DOHH2 (cell line): Measurements from ENCODE around the gene NINJ1.

Experiments used
- H3F3A ChIP-seq: fragments of 200-600 bp; sonication (generic), shearing (Covaris generic); 2 replicates; pipeline ENCODE4 v1.6.0; 2016; ENCODE audit warnings: antibody characterized with exemption, mild to moderate bottlenecking; ENCODE audit not compliant: control insufficient read depth, insufficient read depth
- H3K27ac ChIP-seq: fragments of 200-600 bp; sonication (generic); 2 replicates; pipeline ENCODE4 v1.5.1; 2014; ENCODE audit warnings: low read depth, mild to moderate bottlenecking, low read length, moderate library complexity
- H3K27me3 ChIP-seq: fragments of 200-600 bp; sonication (generic); 2 replicates; pipeline ENCODE4 v1.6.1; 2014; ENCODE audit warnings: mild to moderate bottlenecking, low read length, mixed read lengths; ENCODE audit not compliant: control insufficient read depth
- H3K36me3 ChIP-seq: fragments of 200-600 bp; sonication (generic); 2 replicates; pipeline ENCODE4 v1.6.1; 2014; ENCODE audit warnings: mild to moderate bottlenecking, low read length, moderate library complexity, mixed read lengths; ENCODE audit not compliant: control insufficient read depth
- H3K4me1 ChIP-seq: fragments of 200-600 bp; sonication (generic); 2 replicates; pipeline ENCODE4 v1.6.1; 2014; ENCODE audit warnings: mild to moderate bottlenecking, low read length, mixed read lengths; ENCODE audit not compliant: control insufficient read depth
- H3K4me2 ChIP-seq: fragments of 200-600 bp; sonication (generic); 2 replicates; pipeline ENCODE4 v1.6.0; 2014; ENCODE audit warnings: mild to moderate bottlenecking, low read length, moderate library complexity
- H3K4me3 ChIP-seq: fragments of 200-600 bp; sonication (generic); 2 replicates; pipeline ENCODE4 v1.5.1; 2014; ENCODE audit warnings: mild to moderate bottlenecking, low read length, mixed read lengths
- H3K79me2 ChIP-seq: fragments of 200-600 bp; sonication (generic); 2 replicates; pipeline ENCODE4 v1.6.1; 2014; ENCODE audit warnings: mild to moderate bottlenecking, low read length, mixed read lengths; ENCODE audit not compliant: control insufficient read depth
- H3K9me2 ChIP-seq: fragments of 200-600 bp; sonication (generic); replicated peaks from 2 replicates; pipeline ENCODE4 v1.6.1; 2014; ENCODE audit warnings: mild to moderate bottlenecking, low read length, mixed read lengths; ENCODE audit not compliant: control insufficient read depth
- H3K9me3 ChIP-seq: fragments of 200-600 bp; sonication (generic); 2 replicates; pipeline ENCODE4 v1.6.1; 2014; ENCODE audit warnings: antibody characterized with exemption, low read length, mixed read lengths; ENCODE audit not compliant: control insufficient read depth, insufficient read depth
- H4K20me1 ChIP-seq: fragments of 200-600 bp; sonication (generic); 2 replicates; pipeline ENCODE4 v1.6.0; 2014; ENCODE audit warnings: low read depth, mild to moderate bottlenecking, antibody characterized with exemption, low read length, moderate library complexity; ENCODE audit not compliant: control insufficient read depth, insufficient read depth
- CTCF ChIP-seq: fragments of 200-600 bp; sonication (generic); IDR thresholded peaks from one replicate; pipeline ENCODE4 v1.5.1; 2014; ENCODE audit warnings: antibody characterized with exemption, mild to moderate bottlenecking, low read depth, low read length; ENCODE audit not compliant: poor library complexity, severe bottlenecking
- EZH2phosphoT487 ChIP-seq: fragments of 200-600 bp; sonication (generic); IDR thresholded peaks from 2 replicates; pipeline ENCODE4 v1.6.1; 2017; ENCODE audit warnings: borderline replicate concordance, mild to moderate bottlenecking, antibody characterized with exemption, low read length, moderate library complexity, mixed read lengths

NINJ1 gene

GRCh38 chr9:93177676-93178075 is 43.6 kb upstream of the NINJ1 start:
- Histone ChIP-seq H3K4me2 (no peak overlapping the region), H3K4me3 (no peak overlapping the region), H3K27me3 (no peaks in the 10 kb centered on the region), H3K9me2 (no peaks in the 10 kb centered on the region), H3F3A (no peaks in the 10 kb centered on the region), H3K79me2 (no peaks in the 10 kb centered on the region), H3K36me3 (no peaks in the 10 kb centered on the region), H3K4me1 (no peaks in the 10 kb centered on the region), H3K27ac (no peak overlapping the region), H3K9me3 (no peaks in the 10 kb centered on the region), H4K20me1 (no peaks in the 10 kb centered on the region)
- TF ChIP-seq CTCF (no peak), EZH2phosphoT487 (no peak)

- H3K36me3 ChIP-seq, result no peaks in the 10 kb centered on the region
- no peaks in the 10 kb centered on the region for H3K9me2 ChIP-seq
- no peaks in the 10 kb centered on the region for H4K20me1 ChIP-seq
- H3K4me3 ChIP-seq, result no peak overlapping the region
- H3K9me3 ChIP-seq, result no peaks in the 10 kb centered on the region
- TF ChIP-seq CTCF, result no peak
- TF ChIP-seq EZH2phosphoT487, result no peak
- H3K27me3 ChIP-seq, result no peaks in the 10 kb centered on the region
- no peaks in the 10 kb centered on the region for H3K79me2 ChIP-seq
- H3K27ac ChIP-seq, result no peak overlapping the region
- H3F3A ChIP-seq, result no peaks in the 10 kb centered on the region
- H3K4me2 ChIP-seq, result no peak overlapping the region
- H3K4me1 ChIP-seq, result no peaks in the 10 kb centered on the region
Observed at GRCh38 chr9:93174976-93175375, 40.9 kb upstream of the NINJ1 start.

- H3K9me3 ChIP-seq, result no peaks in the 10 kb centered on the region
- no peaks in the 10 kb centered on the region for H3K9me2 ChIP-seq
- no peaks in the 10 kb centered on the region for H4K20me1 ChIP-seq
- no peaks in the 10 kb centered on the region for H3K36me3 ChIP-seq
- no peak overlapping the region for H3K27ac ChIP-seq
- no peak overlapping the region for H3K4me2 ChIP-seq
- H3K4me1 ChIP-seq, result no peaks in the 10 kb centered on the region
- TF ChIP-seq EZH2phosphoT487, result no peak
- TF ChIP-seq CTCF, result no peak
- no peaks in the 10 kb centered on the region for H3K27me3 ChIP-seq
- no peaks in the 10 kb centered on the region for H3F3A ChIP-seq
- no peak overlapping the region for H3K4me3 ChIP-seq
- H3K79me2 ChIP-seq, result no peaks in the 10 kb centered on the region
Observed at GRCh38 chr9:93173365-93174051, 39.5 kb upstream of the NINJ1 start.
